Smooth muscle cell (in vitro differentiated cells): Measurements from ENCODE around the gene NAXD. TPM values are rescaled to one million over a fixed set of nuclear protein-coding genes. Genes with fewer than 3 reads are reported as not detected.

Experiments used
- DNase-seq: peaks from one replicate; lab custom pipeline; 2025; ENCODE audit not compliant: unreplicated experiment; lab: John Stamatoyannopoulos, UW
- H2AFZ ChIP-seq: fragments of 200-600 bp; sonication (generic); 2 replicates; pipeline ENCODE4 v1.6.0; 2016; ENCODE audit warnings: antibody characterized with exemption, low read depth, mild to moderate bottlenecking
- H3F3A ChIP-seq: fragments of 200-600 bp; sonication (generic); 2 replicates; pipeline ENCODE4 v1.6.0; 2017; ENCODE audit warnings: antibody characterized with exemption, low read depth
- H3K27ac ChIP-seq: fragments of 200-600 bp; sonication (generic); 2 replicates; pipeline ENCODE4 v1.5.1; 2016; ENCODE audit warnings: low read depth, mild to moderate bottlenecking
- H3K27me3 ChIP-seq: fragments of 200-600 bp; sonication (generic); 2 replicates; pipeline ENCODE4 v1.6.1; 2016; ENCODE audit warnings: low read depth, mild to moderate bottlenecking
- H3K36me3 ChIP-seq: fragments of 200-600 bp; sonication (generic); 2 replicates; pipeline ENCODE4 v1.5.1; 2016; ENCODE audit warnings: low read depth
- H3K4me1 ChIP-seq: fragments of 200-600 bp; sonication (generic); 2 replicates; pipeline ENCODE4 v1.5.1; 2016; ENCODE audit warnings: low read depth
- H3K4me2 ChIP-seq: fragments of 200-600 bp; sonication (generic); 2 replicates; pipeline ENCODE4 v1.6.0; 2016; ENCODE audit warnings: mild to moderate bottlenecking
- H3K4me3 ChIP-seq: fragments of 200-600 bp; sonication (generic); 2 replicates; pipeline ENCODE4 v1.5.1; 2016; ENCODE audit warnings: mild to moderate bottlenecking
- H3K79me2 ChIP-seq: fragments of 200-600 bp; sonication (generic); 2 replicates; pipeline ENCODE4 v1.6.0; 2016; ENCODE audit warnings: low read depth, mild to moderate bottlenecking
- H3K9ac ChIP-seq: fragments of 200-600 bp; sonication (generic); 2 replicates; pipeline ENCODE4 v1.6.0; 2016; ENCODE audit warnings: low read depth
- H3K9me3 ChIP-seq: fragments of 200-600 bp; sonication (generic); replicated peaks from 2 replicates; pipeline ENCODE4 v1.5.1; 2016; ENCODE audit warnings: low read depth
- H4K20me1 ChIP-seq: fragments of 200-600 bp; sonication (generic); 2 replicates; pipeline ENCODE4 v1.6.0; 2016; ENCODE audit warnings: low read depth
- CTCF ChIP-seq: fragments of 200-600 bp; sonication (generic); IDR thresholded peaks from 2 replicates; pipeline ENCODE4 v1.5.1; 2017; ENCODE audit warnings: borderline replicate concordance, mild to moderate bottlenecking, antibody characterized with exemption; ENCODE audit not compliant: insufficient read depth, poor library complexity, severe bottlenecking
- WGBS: methylation state at CpG from one replicate; pipeline ENCODE4 v1.1.7; 2016; ENCODE audit warnings: low lambda C conversion rate; 5-methylcytosine and 5-hydroxymethylcytosine counted together
- polyA plus RNA-seq: library from polyadenylated mRNA; unstranded; fragments of >200 nt; fragmentation: Nextera tagmentation; extraction: Ambion mirVana; gene quantifications from 2 replicates; pipeline ENCODE4 v1.2.1, GENCODE V29; 2016
- total RNA-seq: library from RNA; depleted of rRNA; stranded (reverse); fragments of >200 nt; gene quantifications from 2 replicates; pipeline ENCODE4 v1.2.3, GENCODE V29; 2014

NAXD gene
- total and polyA plus RNA-seq, 2 experiments from 2014 or later, result 16.9 to 30.9 TPM

- no peaks in the 10 kb centered on the region for H3K9me3 ChIP-seq
- H3K4me2 ChIP-seq, result no peak overlapping the region
- no peak overlapping the region for H3K27ac ChIP-seq
- H3K9ac ChIP-seq, result no peak overlapping the region
- H3F3A ChIP-seq, result no peaks in the 10 kb centered on the region
- WGBS, result 97% methylated on average over 39 of the region's 39 CpGs
- no peaks in the 10 kb centered on the region for H3K4me1 ChIP-seq
- no peak for DNase-seq
- H4K20me1 ChIP-seq, result peaks cover 66% of the 10 kb centered on the region
- H3K4me3 ChIP-seq, result no peak overlapping the region
- H3K36me3 ChIP-seq, result no peaks in the 10 kb centered on the region
- no peaks in the 10 kb centered on the region for H3K27me3 ChIP-seq
- TF ChIP-seq CTCF, result no peak
- H3K79me2 ChIP-seq, result peaks cover 9% of the 10 kb centered on the region
- no peak overlapping the region for H2AFZ ChIP-seq
These were observed 23.8 kb downstream of the NAXD start for GRCh38 chr13:110638814-110639806.

GRCh38 chr13:110639935-110640334, 24.6 kb downstream of the NAXD start:
- no peak overlapping the region for H3K4me3 ChIP-seq
- peaks cover 66% of the 10 kb centered on the region for H4K20me1 ChIP-seq
- no peaks in the 10 kb centered on the region for H3K27me3 ChIP-seq
- no peaks in the 10 kb centered on the region for H3K4me1 ChIP-seq
- no peaks in the 10 kb centered on the region for H3K36me3 ChIP-seq
- H3K9me3 ChIP-seq, result no peaks in the 10 kb centered on the region
- WGBS, result 88% methylated on average over 5 of the region's 5 CpGs
- TF ChIP-seq CTCF, result no peak
- H3K27ac ChIP-seq, result no peak overlapping the region
- no peaks in the 10 kb centered on the region for H3F3A ChIP-seq
- H3K4me2 ChIP-seq, result no peak overlapping the region
- H3K79me2 ChIP-seq, result peaks cover under 1% of the 10 kb centered on the region
- DNase-seq, result no peak
- no peak overlapping the region for H2AFZ ChIP-seq
- no peak overlapping the region for H3K9ac ChIP-seq

- Histone ChIP-seq H3K36me3 (no peaks in the 10 kb centered on the region), H3K27me3 (no peaks in the 10 kb centered on the region), H2AFZ (no peak overlapping the region), H3K4me1 (no peaks in the 10 kb centered on the region), H4K20me1 (peaks cover 66% of the 10 kb centered on the region), H3K4me2 (no peak overlapping the region), H3F3A (no peaks in the 10 kb centered on the region), H3K27ac (no peak overlapping the region), H3K9ac (no peak overlapping the region), H3K9me3 (no peaks in the 10 kb centered on the region), H3K79me2 (no peaks in the 10 kb centered on the region), H3K4me3 (no peak overlapping the region)
- whole genome bisulfite sequencing, result 93% methylated on average over 13 of the region's 13 CpGs
- no peak for DNase-seq
- no peak for TF ChIP-seq CTCF
These were observed 25.3 kb downstream of the NAXD start for GRCh38 chr13:110640591-110641029.
